Right lung (tissue), 5 donors: ENCODE data around the gene HAUS3. TPM values are rescaled to one million over a fixed set of nuclear protein-coding genes. Genes with fewer than 3 reads are reported as not detected.
"Not testable (repeated sequence)": the region's sequence is repeated elsewhere in the genome, so short reads cannot be mapped to it uniquely, and the experiment has no call there.

Experiments used
- DNase-seq, 2 donors: peaks; one replicate each; pipeline ENCODE4 v3.0.0-alpha.2; 2013
- polyA plus RNA-seq, 5 donors: library from polyadenylated mRNA; unstranded; fragments of 120-200 nt; gene quantifications; one replicate each; pipeline versions ENCODE4 v1.2.1 to v1.2.3, GENCODE V29; 2013; ENCODE audit warnings: inconsistent platforms in 1 of 5, low replicate concordance in 1 of 5; ENCODE audit not compliant: insufficient read length in 5 of 5, insufficient read depth in 1 of 5

The HAUS3 gene
- polyA plus RNA-seq, 5 donors, result 17.9 to 27.4 (median 25.0) TPM

- DNase-seq, result peak; percentile 34 to 64
Measured at GRCh38 chr4:2220016-2220630, 21.8 kb downstream of the HAUS3 start.

- DNase-seq, result no peak
Measured at GRCh38 chr4:2219233-2219760, 22.6 kb downstream of the HAUS3 start.

GRCh38 chr4:2218436-2218835 lies 23.5 kb downstream of the HAUS3 start:
- DNase-seq, result no peak

- no peak for DNase-seq
Measured at GRCh38 chr4:2217726-2218125, 24.2 kb downstream of the HAUS3 start.

- no peak for DNase-seq
Measured at GRCh38 chr4:2212831-2213230, 29.1 kb downstream of the HAUS3 start.

- not testable (repeated sequence) for DNase-seq
Measured at GRCh38 chr4:2202789-2203188, 39.1 kb downstream of the HAUS3 start.

- no peak for DNase-seq
Measured at GRCh38 chr4:2194496-2194895, 47.4 kb downstream of the HAUS3 start.

GRCh38 chr4:2193326-2193725 lies 48.6 kb downstream of the HAUS3 start:
- DNase-seq, result no peak

- DNase-seq, result no peak
Measured at GRCh38 chr4:2186865-2187172, 55.1 kb downstream of the HAUS3 start.

GRCh38 chr4:2186133-2186864 lies 55.6 kb downstream of the HAUS3 start:
- DNase-seq, result no peak

- DNase-seq, result no peak
Measured at GRCh38 chr4:2183394-2183793, 58.5 kb downstream of the HAUS3 start.

GRCh38 chr4:2182994-2183393 lies 58.9 kb downstream of the HAUS3 start:
- DNase-seq, result no peak

- no peak for DNase-seq
Measured at GRCh38 chr4:2180410-2180809, 61.5 kb downstream of the HAUS3 start.

GRCh38 chr4:2179717-2180116 lies 62.2 kb downstream of the HAUS3 start:
- DNase-seq, result no peak

GRCh38 chr4:2178986-2179385 lies 62.9 kb downstream of the HAUS3 start:
- DNase-seq, result no peak

Other genes starting within 250 kb of the HAUS3 start
- 10 to 100 TPM; 24.6 to 42.7 (median 33.8) TPM for gene NELFA, start 233.1 kb downstream of the HAUS3 start, polyA plus RNA-seq
- gene NAT8L, start 182.8 kb downstream of the HAUS3 start, polyA plus RNA-seq, result 1 to 10 TPM; 2.8 to 7.7 (median 4.1) TPM
- 1 to 10 TPM; 3.0 to 4.6 (median 3.7) TPM for gene POLN, start within 50 bp of the HAUS3 start, polyA plus RNA-seq
- 100 to 1,000 TPM in 1 of 5 donors, 10 to 100 TPM in 4; 66.2 to 116 (median 79.0) TPM for gene MXD4, start 20.0 kb upstream of the HAUS3 start, polyA plus RNA-seq
- gene ZFYVE28, start 176.5 kb upstream of the HAUS3 start, polyA plus RNA-seq, result 1 to 10 TPM; 2.9 to 4.0 (median 3.4) TPM
- gene CFAP99, start 176.8 kb upstream of the HAUS3 start, polyA plus RNA-seq, result 1 to 10 TPM in 4 of 5 donors, under 1 TPM in 1; 0.26 to 2.0 (median 1.2) TPM
- 10 to 100 TPM; 55.4 to 63.2 (median 59.9) TPM for gene RNF4, start 227.0 kb upstream of the HAUS3 start, polyA plus RNA-seq